ENCODE results near the gene TPX2. TPM values are rescaled to one million over a fixed set of nuclear protein-coding genes. Genes with fewer than 3 reads are reported as not detected.
"Not testable (repeated sequence)": the region's sequence is repeated elsewhere in the genome, so short reads cannot be mapped to it uniquely, and the experiment has no call there.

Gene TPX2
- total and polyA plus RNA-seq, 2 donors: 8.2 to 75.6 TPM

- peaks cover 0 to 3% of the 10 kb centered on the region in 2 donors for H3K36me3 ChIP-seq (ENCODE audit: control insufficient read depth in 2 of 2, insufficient read depth in 2 of 2, low read length in 1 of 2)
- H3K4me3 ChIP-seq (ENCODE audit: low read length in 2 of 2): no peak overlapping the region
- H3K9me3 ChIP-seq (ENCODE audit: control insufficient read depth in 2 of 2, insufficient read depth in 1 of 2, low read length in 1 of 2): no peaks in the 10 kb centered on the region
- no peak for DNase-seq (ENCODE audit: low read depth in 6 of 9, low spot score in 9 of 9)
- no peaks in the 10 kb centered on the region for H3K27me3 ChIP-seq (ENCODE audit: control insufficient read depth in 2 of 2, insufficient read depth in 1 of 2, low read length in 1 of 2)
- no peak overlapping the region for H3K27ac ChIP-seq (ENCODE audit: low read depth in 1 of 2, low read length in 1 of 2)
- H3K4me1 ChIP-seq (ENCODE audit: control insufficient read depth in 2 of 2, insufficient read depth in 2 of 2, low read length in 2 of 2): no peaks in the 10 kb centered on the region
Measured at GRCh38 chr20:31813611-31814010, 74.5 kb downstream of the TPX2 start.

GRCh38 chr20:31814142-31814541, 75.1 kb downstream of the TPX2 start:
- WGBS: 97% methylated on average over 7 of the region's 7 CpGs
- H3K36me3 ChIP-seq (ENCODE audit: control insufficient read depth in 2 of 2, insufficient read depth in 2 of 2, low read length in 1 of 2); H3K27me3 ChIP-seq (ENCODE audit: control insufficient read depth in 2 of 2, insufficient read depth in 1 of 2, low read length in 1 of 2); H3K4me1 ChIP-seq (ENCODE audit: control insufficient read depth in 2 of 2, insufficient read depth in 2 of 2, low read length in 2 of 2); H3K9me3 ChIP-seq (ENCODE audit: control insufficient read depth in 2 of 2, insufficient read depth in 1 of 2, low read length in 1 of 2); H3K27ac ChIP-seq (ENCODE audit: low read depth in 1 of 2, low read length in 1 of 2); H3K4me3 ChIP-seq (ENCODE audit: low read length in 2 of 2); DNase-seq (ENCODE audit: low read depth in 6 of 9, low spot score in 9 of 9): not testable (repeated sequence)

GRCh38 chr20:31815408-31816188, 76.5 kb downstream of the TPX2 start:
- no peaks in the 10 kb centered on the region for H3K4me1 ChIP-seq (ENCODE audit: control insufficient read depth in 2 of 2, insufficient read depth in 2 of 2, low read length in 2 of 2)
- H3K9me3 ChIP-seq (ENCODE audit: control insufficient read depth in 2 of 2, insufficient read depth in 1 of 2, low read length in 1 of 2): no peaks in the 10 kb centered on the region
- DNase-seq (ENCODE audit: low read depth in 6 of 9, low spot score in 9 of 9): no peak
- no peak overlapping the region for H3K4me3 ChIP-seq (ENCODE audit: low read length in 2 of 2)
- WGBS: 95% methylated on average over 9 of the region's 9 CpGs
- no peaks in the 10 kb centered on the region for H3K27me3 ChIP-seq (ENCODE audit: control insufficient read depth in 2 of 2, insufficient read depth in 1 of 2, low read length in 1 of 2)
- H3K27ac ChIP-seq (ENCODE audit: low read depth in 1 of 2, low read length in 1 of 2): no peak overlapping the region
- H3K36me3 ChIP-seq (ENCODE audit: control insufficient read depth in 2 of 2, insufficient read depth in 2 of 2, low read length in 1 of 2): peaks cover 0 to 3% of the 10 kb centered on the region in 2 donors

DNA sequence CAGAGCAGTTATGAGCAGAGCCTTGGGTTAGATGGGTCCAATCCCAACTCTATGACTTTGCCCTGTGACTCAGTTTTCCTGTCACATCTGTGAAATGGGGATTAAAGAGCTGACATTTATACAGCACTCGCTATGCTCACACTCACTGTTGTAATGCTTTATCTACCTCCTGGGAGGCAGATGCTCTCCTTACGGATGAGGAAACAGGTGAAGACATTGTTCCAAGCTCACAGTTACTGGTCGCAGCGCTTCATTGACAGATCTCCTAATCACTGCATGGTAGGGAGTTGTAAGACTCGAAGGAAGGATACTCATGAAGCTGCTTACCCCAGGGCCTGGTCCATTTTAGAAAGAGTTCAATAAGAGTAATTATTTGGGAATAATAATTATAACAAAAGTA, 77.1 kb downstream of the TPX2 start:
- H3K27me3 ChIP-seq (ENCODE audit: control insufficient read depth in 2 of 2, insufficient read depth in 1 of 2, low read length in 1 of 2): peaks cover 0 to under 1% of the 10 kb centered on the region in 2 donors
- no peak for DNase-seq (ENCODE audit: low read depth in 6 of 9, low spot score in 9 of 9)
- no peak overlapping the region for H3K4me3 ChIP-seq (ENCODE audit: low read length in 2 of 2)
- H3K9me3 ChIP-seq (ENCODE audit: control insufficient read depth in 2 of 2, insufficient read depth in 1 of 2, low read length in 1 of 2): no peaks in the 10 kb centered on the region
- H3K36me3 ChIP-seq (ENCODE audit: control insufficient read depth in 2 of 2, insufficient read depth in 2 of 2, low read length in 1 of 2): peaks cover 0 to 1% of the 10 kb centered on the region in 2 donors
- H3K4me1 ChIP-seq (ENCODE audit: control insufficient read depth in 2 of 2, insufficient read depth in 2 of 2, low read length in 2 of 2): no peaks in the 10 kb centered on the region
- H3K27ac ChIP-seq (ENCODE audit: low read depth in 1 of 2, low read length in 1 of 2): no peak overlapping the region
- WGBS: 98% methylated on average over 5 of the region's 5 CpGs

DNA sequence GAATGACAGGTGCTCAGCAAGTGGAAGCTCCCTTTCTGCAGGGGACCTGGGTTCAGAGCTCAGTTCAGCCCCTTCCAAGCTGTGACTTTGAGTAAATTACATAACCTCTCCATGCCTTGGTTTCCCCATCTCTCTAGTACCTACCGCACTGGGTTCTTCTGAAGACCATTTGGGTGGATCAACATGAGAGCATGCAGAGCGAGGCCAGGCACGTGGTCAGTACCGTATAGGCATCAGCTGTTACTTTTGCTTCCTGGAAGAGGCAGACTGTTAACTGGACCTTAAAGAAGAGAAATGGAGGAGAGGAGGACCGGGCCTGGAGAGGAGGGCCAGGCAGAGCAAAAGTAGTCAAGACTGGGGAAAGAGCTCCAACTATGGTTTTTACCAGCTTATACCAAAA, 78.4 kb downstream of the TPX2 start:
- Histone ChIP-seq H3K27me3 (ENCODE audit: control insufficient read depth in 2 of 2, insufficient read depth in 1 of 2, low read length in 1 of 2) (peaks cover 0 to 2% of the 10 kb centered on the region in 2 donors), H3K36me3 (ENCODE audit: control insufficient read depth in 2 of 2, insufficient read depth in 2 of 2, low read length in 1 of 2) (no peaks in the 10 kb centered on the region), H3K27ac (ENCODE audit: low read depth in 1 of 2, low read length in 1 of 2) (no peak overlapping the region), H3K9me3 (ENCODE audit: control insufficient read depth in 2 of 2, insufficient read depth in 1 of 2, low read length in 1 of 2) (no peaks in the 10 kb centered on the region), H3K4me3 (ENCODE audit: low read length in 2 of 2) (no peak overlapping the region), H3K4me1 (ENCODE audit: control insufficient read depth in 2 of 2, insufficient read depth in 2 of 2, low read length in 2 of 2) (peaks cover 0 to under 1% of the 10 kb centered on the region in 2 donors)
- no peak for DNase-seq (ENCODE audit: low read depth in 6 of 9, low spot score in 9 of 9)
- WGBS: 97% methylated on average over 5 of the region's 5 CpGs

DNA sequence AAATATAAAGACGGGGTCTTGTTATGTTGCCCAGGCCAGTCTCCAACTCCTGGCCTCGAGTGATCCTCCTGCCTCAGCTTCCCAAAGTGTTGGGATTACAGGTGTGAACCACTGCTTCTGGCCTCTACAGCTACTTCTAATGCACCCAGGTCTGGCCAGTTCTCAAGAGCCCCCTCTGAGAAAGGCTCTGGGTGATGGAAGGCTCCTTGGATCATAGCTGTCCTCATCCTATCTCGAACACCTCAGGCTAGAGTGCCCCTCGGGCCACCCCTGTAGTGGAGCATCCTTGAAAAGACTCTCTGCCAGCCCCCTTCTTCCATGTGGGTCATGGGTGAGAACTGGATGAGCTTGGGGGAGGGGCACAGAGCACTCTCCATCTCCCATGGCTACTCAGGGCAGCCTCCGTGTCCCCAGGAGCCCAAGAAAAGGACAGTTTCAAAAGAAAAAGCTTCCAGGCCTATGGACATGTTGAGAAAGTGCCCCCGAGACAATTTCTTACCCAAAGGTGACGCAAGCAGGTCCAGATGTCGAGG, 79.4 kb downstream of the TPX2 start:
- no peaks in the 10 kb centered on the region for H3K9me3 ChIP-seq (ENCODE audit: control insufficient read depth in 2 of 2, insufficient read depth in 1 of 2, low read length in 1 of 2)
- peaks cover 0 to 6% of the 10 kb centered on the region in 2 donors for H3K4me1 ChIP-seq (ENCODE audit: control insufficient read depth in 2 of 2, insufficient read depth in 2 of 2, low read length in 2 of 2)
- H3K27ac ChIP-seq (ENCODE audit: low read depth in 1 of 2, low read length in 1 of 2): no peak overlapping the region
- 94% methylated on average over 8 of the region's 8 CpGs for WGBS
- no peak overlapping the region for H3K4me3 ChIP-seq (ENCODE audit: low read length in 2 of 2)
- H3K27me3 ChIP-seq (ENCODE audit: control insufficient read depth in 2 of 2, insufficient read depth in 1 of 2, low read length in 1 of 2): peaks cover 0 to 2% of the 10 kb centered on the region in 2 donors
- no peaks in the 10 kb centered on the region for H3K36me3 ChIP-seq (ENCODE audit: control insufficient read depth in 2 of 2, insufficient read depth in 2 of 2, low read length in 1 of 2)
- no peak for DNase-seq (ENCODE audit: low read depth in 6 of 9, low spot score in 9 of 9)

DNA sequence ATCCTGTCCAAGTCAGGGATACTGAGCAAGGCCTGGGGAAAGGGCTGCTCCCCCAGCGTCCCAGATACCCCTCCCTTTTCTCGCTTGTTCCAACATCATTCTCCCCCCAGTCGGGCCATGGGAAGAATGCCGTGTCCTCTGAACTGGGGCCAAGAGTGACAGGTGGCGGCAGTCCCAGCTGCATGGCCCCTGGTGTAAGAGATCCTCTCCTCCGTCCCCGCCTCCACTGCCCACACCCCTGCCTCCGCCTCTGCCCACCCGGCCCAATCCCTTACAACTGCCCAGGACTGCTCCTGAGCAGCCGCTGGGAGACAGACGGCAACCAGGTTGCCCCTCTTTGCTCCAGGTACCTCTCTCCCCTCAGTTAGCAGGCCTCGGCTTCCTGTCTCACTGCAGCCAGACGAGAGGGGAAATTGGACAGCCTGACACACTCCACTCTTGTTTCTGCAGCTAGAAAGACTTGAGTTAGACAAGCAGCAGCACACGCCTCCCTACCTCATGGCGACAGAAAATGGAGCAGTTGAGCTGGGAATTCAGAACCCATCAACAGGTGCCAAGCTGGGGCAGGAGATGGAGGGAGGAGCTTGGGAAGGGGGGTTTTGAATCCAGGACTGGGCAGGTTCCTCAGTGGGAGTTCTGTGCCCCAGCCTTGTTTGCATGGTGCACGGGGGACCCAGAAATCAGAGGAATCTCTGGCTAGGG, 80.1 kb downstream of the TPX2 start, which contains the start of gene MYLK2:
Gene MYLK2, plus strand, starts transcription at position 274 of the 702 bp plus-strand sequence. Its CDS starts 225 bp downstream, at position 499.
- Histone ChIP-seq H3K4me3 (ENCODE audit: low read length in 2 of 2) (no peak within 1 kb of the TSS), H3K27ac (ENCODE audit: low read depth in 1 of 2, low read length in 1 of 2) (no peak within 1 kb of the TSS), H3K36me3 (ENCODE audit: control insufficient read depth in 2 of 2, insufficient read depth in 2 of 2, low read length in 1 of 2) (no peaks in the 10 kb centered on the region), H3K9me3 (ENCODE audit: control insufficient read depth in 2 of 2, insufficient read depth in 1 of 2, low read length in 1 of 2) (no peaks in the 10 kb centered on the region), H3K27me3 (ENCODE audit: control insufficient read depth in 2 of 2, insufficient read depth in 1 of 2, low read length in 1 of 2) (peaks cover 0 to 2% of the 10 kb centered on the region in 2 donors), H3K4me1 (ENCODE audit: control insufficient read depth in 2 of 2, insufficient read depth in 2 of 2, low read length in 2 of 2) (peaks cover 0 to 6% of the 10 kb centered on the region in 2 donors)
- no peak for DNase-seq (ENCODE audit: low read depth in 6 of 9, low spot score in 9 of 9)
- whole genome bisulfite sequencing: 93% methylated on average over 16 of the region's 16 CpGs

- WGBS: 93% methylated on average over 6 of the region's 6 CpGs
- Histone ChIP-seq H3K4me3 (ENCODE audit: low read length in 2 of 2) (no peak overlapping the region), H3K27ac (ENCODE audit: low read depth in 1 of 2, low read length in 1 of 2) (no peak overlapping the region), H3K27me3 (ENCODE audit: control insufficient read depth in 2 of 2, insufficient read depth in 1 of 2, low read length in 1 of 2) (peaks cover 0 to 2% of the 10 kb centered on the region in 2 donors), H3K36me3 (ENCODE audit: control insufficient read depth in 2 of 2, insufficient read depth in 2 of 2, low read length in 1 of 2) (no peaks in the 10 kb centered on the region), H3K9me3 (ENCODE audit: control insufficient read depth in 2 of 2, insufficient read depth in 1 of 2, low read length in 1 of 2) (no peaks in the 10 kb centered on the region), H3K4me1 (ENCODE audit: control insufficient read depth in 2 of 2, insufficient read depth in 2 of 2, low read length in 2 of 2) (peaks cover 0 to 6% of the 10 kb centered on the region in 2 donors)
- no peak for DNase-seq (ENCODE audit: low read depth in 6 of 9, low spot score in 9 of 9)
Measured at GRCh38 chr20:31820228-31820627, 81.1 kb downstream of the TPX2 start.

DNA sequence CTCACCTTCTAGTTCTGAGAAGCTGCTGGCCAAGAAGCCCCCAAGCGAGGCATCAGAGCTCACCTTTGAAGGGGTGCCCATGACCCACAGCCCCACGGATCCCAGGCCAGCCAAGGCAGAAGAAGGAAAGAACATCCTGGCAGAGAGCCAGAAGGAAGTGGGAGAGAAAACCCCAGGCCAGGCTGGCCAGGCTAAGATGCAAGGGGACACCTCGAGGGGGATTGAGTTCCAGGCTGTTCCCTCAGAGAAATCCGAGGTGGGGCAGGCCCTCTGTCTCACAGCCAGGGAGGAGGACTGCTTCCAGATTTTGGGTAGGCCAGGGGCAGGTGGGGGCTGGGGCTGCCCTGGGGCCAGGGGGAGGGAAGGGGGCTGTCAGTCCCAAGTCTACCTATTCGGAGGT, 82.3 kb downstream of the TPX2 start:
- WGBS: 74% methylated on average over 5 of the region's 5 CpGs
- no peak for DNase-seq (ENCODE audit: low read depth in 6 of 9, low spot score in 9 of 9)
- Histone ChIP-seq H3K36me3 (ENCODE audit: control insufficient read depth in 2 of 2, insufficient read depth in 2 of 2, low read length in 1 of 2) (no peaks in the 10 kb centered on the region), H3K27ac (ENCODE audit: low read depth in 1 of 2, low read length in 1 of 2) (no peak overlapping the region), H3K4me1 (ENCODE audit: control insufficient read depth in 2 of 2, insufficient read depth in 2 of 2, low read length in 2 of 2) (peaks cover 0 to 6% of the 10 kb centered on the region in 2 donors), H3K4me3 (ENCODE audit: low read length in 2 of 2) (no peak overlapping the region), H3K9me3 (ENCODE audit: control insufficient read depth in 2 of 2, insufficient read depth in 1 of 2, low read length in 1 of 2) (no peaks in the 10 kb centered on the region), H3K27me3 (ENCODE audit: control insufficient read depth in 2 of 2, insufficient read depth in 1 of 2, low read length in 1 of 2) (peaks cover 0 to 2% of the 10 kb centered on the region in 2 donors)

Measured in thymus (tissue), 11 donors.